CD4-positive, alpha-beta T cell treated with Interleukin-4 for 1 hour (primary cell): ENCODE data around the gene LCTL.
A peak's percentile ranks its signal among the peaks of the same experiment; 100 is the strongest.

ENCODE experiments used
- DNase-seq, 2 donors: peaks; one replicate each; pipeline ENCODE4 v3.0.0-alpha.2; 2020 to 2022

Gene LCTL

DNA sequence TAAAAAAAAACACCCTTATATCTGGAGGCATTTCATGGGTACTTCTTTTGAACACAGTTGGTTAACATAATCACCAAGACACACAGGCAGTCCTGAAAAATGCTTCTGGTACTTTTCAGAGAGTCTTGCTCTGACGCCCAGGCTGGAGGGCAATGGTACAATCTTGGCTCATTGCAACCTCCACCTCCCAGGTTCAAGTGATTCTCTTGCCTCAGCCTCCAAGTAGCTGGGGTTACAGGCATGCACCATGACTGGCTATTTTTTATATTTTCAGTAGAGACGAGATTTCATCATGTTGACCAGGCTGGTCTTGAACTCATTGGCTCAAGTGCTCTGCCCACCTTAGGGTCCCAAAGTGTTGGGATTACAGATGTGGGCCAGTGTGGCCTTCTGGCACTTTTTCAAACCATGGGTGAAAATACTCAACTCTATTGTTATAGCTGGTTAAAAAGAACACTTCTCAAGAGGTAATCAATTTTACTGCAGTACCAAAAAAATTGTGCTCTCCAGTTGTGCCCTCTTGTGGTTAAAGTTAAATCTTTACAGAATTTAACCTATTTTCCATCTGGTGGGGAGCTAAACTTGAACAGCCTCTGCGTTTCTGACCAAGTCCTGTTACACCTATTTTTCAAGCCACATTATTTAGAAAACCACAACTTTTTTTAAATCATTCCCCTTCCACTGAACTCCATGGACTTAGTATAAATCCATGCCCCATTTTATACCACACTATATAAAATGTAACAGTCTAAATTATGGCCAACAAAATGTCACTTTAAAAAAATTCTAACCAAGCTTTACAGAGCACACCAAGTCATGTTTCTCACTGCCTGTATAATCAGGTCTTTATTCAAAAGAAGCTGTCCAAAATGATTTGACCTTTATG lies 67.1 kb downstream of the LCTL start:
- DNase-seq = peak in 1 of 2 donors; percentile 73
